Right atrium auricular region (tissue), 2 donors: Measurements from ENCODE around the gene PIK3R6. TPM values are rescaled to one million over a fixed set of nuclear protein-coding genes. Genes with fewer than 3 reads are reported as not detected.

ENCODE experiments used
- DNase-seq: peaks from one replicate; pipeline ENCODE4 v3.0.0-alpha.2; 2019; ENCODE audit warnings: low spot score
- H3K27ac ChIP-seq, 2 donors: fragments of 200-600 bp; sonication (generic); 1 replicate in 1 of 2; 2 replicates in 1 of 2; pipeline ENCODE4 v1.5.1; 2016 to 2019
- H3K27me3 ChIP-seq, 2 donors: fragments of 200-600 bp; sonication (generic); one replicate each; pipeline versions ENCODE4 v1.5.1 to v1.6.0; 2017 to 2019
- H3K36me3 ChIP-seq: fragments of 200-600 bp; sonication (generic); one replicate; pipeline ENCODE4 v1.5.1; 2016
- H3K4me1 ChIP-seq, 2 donors: fragments of 200-600 bp; sonication (generic); one replicate each; pipeline versions ENCODE4 v1.5.1 to v1.6.0; 2017 to 2019
- H3K4me3 ChIP-seq, 2 donors: fragments of 200-600 bp; sonication (generic); 1 replicate in 1 of 2; 2 replicates in 1 of 2; pipeline ENCODE4 v1.5.1; 2017 to 2019; ENCODE audit warnings: mild to moderate bottlenecking in 1 of 2, moderate library complexity in 1 of 2
- H3K9me3 ChIP-seq, 2 donors: fragments of 200-600 bp; sonication (generic); one replicate each; pipeline ENCODE4 v1.5.1; 2019
- total RNA-seq, 2 donors: library from RNA; depleted of rRNA; stranded (reverse); fragments of >200 nt; gene quantifications; one replicate each; pipeline ENCODE4 v1.1.0, GENCODE V29; 2016
- TF ChIP-seq, protein P1 (sequence below), 2 donors: fragments of 200-600 bp; sonication (generic); IDR thresholded peaks; one replicate each; pipeline ENCODE4 v1.5.1; 2019; ENCODE audit warnings: antibody characterized with exemption in 2 of 2

The PIK3R6 gene
- total RNA-seq, 2 donors from 2014 or later = 0.51 TPM; not detected in 1

- H3K36me3 ChIP-seq = no peaks in the 10 kb centered on the region
- no peaks in the 10 kb centered on the region for H3K27me3 ChIP-seq
- TF ChIP-seq, protein P1, sequence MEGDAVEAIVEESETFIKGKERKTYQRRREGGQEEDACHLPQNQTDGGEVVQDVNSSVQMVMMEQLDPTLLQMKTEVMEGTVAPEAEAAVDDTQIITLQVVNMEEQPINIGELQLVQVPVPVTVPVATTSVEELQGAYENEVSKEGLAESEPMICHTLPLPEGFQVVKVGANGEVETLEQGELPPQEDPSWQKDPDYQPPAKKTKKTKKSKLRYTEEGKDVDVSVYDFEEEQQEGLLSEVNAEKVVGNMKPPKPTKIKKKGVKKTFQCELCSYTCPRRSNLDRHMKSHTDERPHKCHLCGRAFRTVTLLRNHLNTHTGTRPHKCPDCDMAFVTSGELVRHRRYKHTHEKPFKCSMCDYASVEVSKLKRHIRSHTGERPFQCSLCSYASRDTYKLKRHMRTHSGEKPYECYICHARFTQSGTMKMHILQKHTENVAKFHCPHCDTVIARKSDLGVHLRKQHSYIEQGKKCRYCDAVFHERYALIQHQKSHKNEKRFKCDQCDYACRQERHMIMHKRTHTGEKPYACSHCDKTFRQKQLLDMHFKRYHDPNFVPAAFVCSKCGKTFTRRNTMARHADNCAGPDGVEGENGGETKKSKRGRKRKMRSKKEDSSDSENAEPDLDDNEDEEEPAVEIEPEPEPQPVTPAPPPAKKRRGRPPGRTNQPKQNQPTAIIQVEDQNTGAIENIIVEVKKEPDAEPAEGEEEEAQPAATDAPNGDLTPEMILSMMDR (IDR thresholded peaks at IDR 0.05) = no peak
- H3K4me3 ChIP-seq = no peak overlapping the region
- peaks cover 0 to 10% of the 10 kb centered on the region in 2 donors for H3K9me3 ChIP-seq
- peak; percentile 30 for DNase-seq
- no peaks in the 10 kb centered on the region for H3K4me1 ChIP-seq
- H3K27ac ChIP-seq = no peak overlapping the region
Measured at GRCh38 chr17:8828517-8828875, 39.0 kb downstream of the PIK3R6 start.

DNA sequence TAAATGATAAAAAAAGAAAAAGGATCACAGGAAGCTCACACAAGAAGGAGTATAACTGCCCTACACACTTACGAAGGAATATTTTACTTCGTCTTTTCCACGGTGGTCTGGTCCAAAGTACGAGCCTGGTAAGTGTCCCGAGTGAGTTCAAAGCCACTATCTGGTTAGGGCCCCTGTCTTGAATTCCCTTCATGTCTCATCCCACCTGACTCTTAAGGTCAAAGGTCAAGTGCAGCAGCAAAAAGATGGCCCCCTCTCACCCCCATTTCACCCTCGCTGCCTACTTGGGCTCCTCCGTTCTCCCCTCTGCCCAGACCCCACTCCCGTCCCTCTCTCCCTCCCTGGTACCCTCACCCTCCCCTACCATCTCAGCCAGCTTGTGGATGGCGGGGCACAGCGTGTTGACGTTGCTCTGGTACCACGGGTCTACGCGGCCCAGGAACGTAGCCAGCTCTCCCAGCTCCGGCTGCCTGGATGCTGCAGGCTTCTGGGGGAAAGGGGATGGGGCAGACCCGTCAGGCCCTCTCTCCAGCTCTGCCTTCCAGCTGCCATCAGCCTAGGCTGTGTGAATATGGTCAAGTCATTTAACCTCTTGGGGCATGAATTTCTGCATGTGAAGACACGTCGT is 40.6 kb downstream of the PIK3R6 start:
- Histone ChIP-seq H3K9me3 (peaks cover 0 to 10% of the 10 kb centered on the region in 2 donors), H3K4me3 (no peak overlapping the region), H3K27ac (no peak overlapping the region), H3K36me3 (no peaks in the 10 kb centered on the region), H3K27me3 (no peaks in the 10 kb centered on the region), H3K4me1 (no peaks in the 10 kb centered on the region)
- TF ChIP-seq, protein P1 (IDR thresholded peaks at IDR 0.05) = no peak
- peak; percentile 11 for DNase-seq

- Histone ChIP-seq H3K4me1 (no peaks in the 10 kb centered on the region), H3K36me3 (no peaks in the 10 kb centered on the region), H3K27ac (no peak overlapping the region), H3K9me3 (peaks cover 0 to 10% of the 10 kb centered on the region in 2 donors), H3K4me3 (no peak overlapping the region), H3K27me3 (no peaks in the 10 kb centered on the region)
- TF ChIP-seq, protein P1 (IDR thresholded peaks at IDR 0.05) = no peak
- peak; percentile 38 for DNase-seq
Measured at GRCh38 chr17:8825802-8826201, 41.7 kb downstream of the PIK3R6 start.

DNA sequence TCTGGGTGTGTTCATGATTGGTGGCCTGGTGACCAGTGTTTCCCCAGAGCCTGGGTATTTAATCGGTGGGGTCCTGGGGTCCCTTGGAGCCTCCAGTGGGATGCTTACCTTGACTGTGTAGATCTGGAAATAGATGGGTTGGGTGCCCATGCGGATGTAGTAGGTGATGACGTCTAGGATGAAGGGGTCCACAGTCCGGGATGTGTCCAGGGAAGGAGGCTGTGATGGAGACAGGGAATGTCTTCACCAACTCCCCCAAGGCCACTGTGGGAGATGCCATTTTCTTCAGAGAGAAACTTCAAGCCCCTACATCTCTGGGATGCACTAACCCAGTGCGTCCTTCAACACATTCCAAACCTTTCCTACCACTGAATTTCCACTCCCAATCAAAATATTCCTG is 44.2 kb downstream of the PIK3R6 start:
- Histone ChIP-seq H3K4me1 (no peaks in the 10 kb centered on the region), H3K4me3 (no peak overlapping the region), H3K27me3 (no peaks in the 10 kb centered on the region), H3K36me3 (no peaks in the 10 kb centered on the region), H3K9me3 (peaks cover 0 to 10% of the 10 kb centered on the region in 2 donors), H3K27ac (no peak overlapping the region)
- no peak for DNase-seq
- TF ChIP-seq, protein P1 (IDR thresholded peaks at IDR 0.05) = no peak

DNA sequence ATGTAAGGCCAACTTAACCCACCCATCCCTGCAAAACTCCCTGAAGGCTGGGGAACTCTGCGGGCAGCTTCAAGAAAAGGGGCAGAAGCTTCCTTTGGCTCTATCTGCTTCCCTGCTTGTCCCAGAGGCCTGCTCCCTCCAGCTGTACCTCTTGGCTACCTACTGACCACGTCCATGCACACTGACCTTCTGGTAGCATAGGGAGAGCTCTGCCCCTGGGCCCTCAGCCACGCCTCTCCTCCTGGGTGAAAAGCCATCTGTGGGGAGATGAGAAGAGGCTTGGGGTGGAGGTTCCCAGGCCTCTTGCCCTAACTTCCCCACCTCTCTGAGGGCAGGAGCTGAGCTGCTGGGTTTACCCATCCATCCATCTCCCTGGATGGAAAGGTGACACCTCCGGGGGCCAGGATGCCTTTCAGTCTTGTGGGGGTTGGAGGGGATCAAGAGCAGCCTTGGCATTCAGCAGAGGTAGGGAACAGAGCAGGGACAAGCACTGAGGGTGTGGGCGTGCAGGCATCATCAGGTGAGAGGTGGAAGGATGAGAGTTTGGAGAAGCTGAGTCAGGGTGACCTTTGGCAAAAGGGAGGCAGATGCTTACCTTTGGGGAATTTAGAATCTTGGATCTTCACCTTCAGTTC is 45.0 kb downstream of the PIK3R6 start:
- H3K4me1 ChIP-seq = no peaks in the 10 kb centered on the region
- H3K27ac ChIP-seq = no peak overlapping the region
- DNase-seq = peak; percentile 46
- no peaks in the 10 kb centered on the region for H3K36me3 ChIP-seq
- peaks cover 0 to 10% of the 10 kb centered on the region in 2 donors for H3K9me3 ChIP-seq
- TF ChIP-seq, protein P1 (IDR thresholded peaks at IDR 0.05) = no peak
- H3K4me3 ChIP-seq = no peak overlapping the region
- no peaks in the 10 kb centered on the region for H3K27me3 ChIP-seq
